Uterus (tissue), 4 donors: ENCODE measurements around the gene C14orf119. TPM values are rescaled to one million over a fixed set of nuclear protein-coding genes. Genes with fewer than 3 reads are reported as not detected.
A peak's percentile ranks its signal among the peaks of the same experiment; 100 is the strongest.

Experiments
- DNase-seq, 2 donors: peaks; one replicate each; pipeline ENCODE4 v3.0.0-alpha.2; 2019 to 2020
- H3K27ac ChIP-seq, 2 donors: fragments of 200-600 bp; sonication (generic); 1 replicate in 1 of 2; 2 replicates in 1 of 2; pipeline ENCODE4 v1.5.1; 2016 to 2018
- H3K27me3 ChIP-seq, 2 donors: fragments of 200-600 bp; sonication (generic); one replicate each; pipeline ENCODE4 v1.5.1; 2018 to 2019; ENCODE audit warnings: control low read depth in 1 of 2
- H3K36me3 ChIP-seq, 2 donors: fragments of 200-600 bp; sonication (generic); one replicate each; pipeline ENCODE4 v1.5.1; 2019; ENCODE audit warnings: control low read depth in 1 of 2
- H3K4me1 ChIP-seq, 2 donors: fragments of 200-600 bp; sonication (generic); one replicate each; pipeline ENCODE4 v1.5.1; 2018 to 2019; ENCODE audit warnings: control low read depth in 1 of 2
- H3K4me3 ChIP-seq, 2 donors: fragments of 200-600 bp; sonication (generic); 1 replicate in 1 of 2; 2 replicates in 1 of 2; pipeline ENCODE4 v1.5.1; 2018 to 2019; ENCODE audit warnings: mild to moderate bottlenecking in 1 of 2
- H3K9me3 ChIP-seq, 2 donors: fragments of 200-600 bp; sonication (generic); one replicate each; pipeline ENCODE4 v1.5.1; 2019; ENCODE audit warnings: control low read depth in 1 of 2
- POLR2A ChIP-seq, 2 donors: fragments of 450-650 bp; IDR thresholded peaks; one replicate each; pipeline ENCODE4 v1.6.1; 2016; ENCODE audit warnings: antibody characterized with exemption in 2 of 2, mild to moderate bottlenecking in 1 of 2, moderate library complexity in 1 of 2
- intact Hi-C: fragments of 100-400 bp; cut with DNase I; formaldehyde crosslinking; loops from one replicate; pipeline ENCODE4 v1.15.1; 2023; ENCODE audit warnings: low total_unique reads
- total RNA-seq, 4 donors: library from RNA; depleted of rRNA in 3 of 4; stranded (reverse); fragments of >200 nt in 3 of 4; gene quantifications; one replicate each; pipeline versions ENCODE4 v1.1.0 to v1.2.4, GENCODE V29; 2014 to 2023
- TF ChIP-seq, protein P1 (sequence below), 4 experiments: fragments of 200-600 bp in 2 of 4; fragments of 450-650 bp in 2 of 4; sonication (generic) in 2 of 4; IDR thresholded peaks; one replicate each; pipeline ENCODE4 v1.5.1; 2016 to 2019; ENCODE audit warnings: antibody characterized with exemption in 4 of 4, mild to moderate bottlenecking in 2 of 4, moderate library complexity in 1 of 4
- donor health status: DM: yes; HTN: yes; CAD: no.

C14orf119 gene
- total RNA-seq, 4 donors from 2014 or later, result 12.3 to 41.6 (median 26.7) TPM

DNA sequence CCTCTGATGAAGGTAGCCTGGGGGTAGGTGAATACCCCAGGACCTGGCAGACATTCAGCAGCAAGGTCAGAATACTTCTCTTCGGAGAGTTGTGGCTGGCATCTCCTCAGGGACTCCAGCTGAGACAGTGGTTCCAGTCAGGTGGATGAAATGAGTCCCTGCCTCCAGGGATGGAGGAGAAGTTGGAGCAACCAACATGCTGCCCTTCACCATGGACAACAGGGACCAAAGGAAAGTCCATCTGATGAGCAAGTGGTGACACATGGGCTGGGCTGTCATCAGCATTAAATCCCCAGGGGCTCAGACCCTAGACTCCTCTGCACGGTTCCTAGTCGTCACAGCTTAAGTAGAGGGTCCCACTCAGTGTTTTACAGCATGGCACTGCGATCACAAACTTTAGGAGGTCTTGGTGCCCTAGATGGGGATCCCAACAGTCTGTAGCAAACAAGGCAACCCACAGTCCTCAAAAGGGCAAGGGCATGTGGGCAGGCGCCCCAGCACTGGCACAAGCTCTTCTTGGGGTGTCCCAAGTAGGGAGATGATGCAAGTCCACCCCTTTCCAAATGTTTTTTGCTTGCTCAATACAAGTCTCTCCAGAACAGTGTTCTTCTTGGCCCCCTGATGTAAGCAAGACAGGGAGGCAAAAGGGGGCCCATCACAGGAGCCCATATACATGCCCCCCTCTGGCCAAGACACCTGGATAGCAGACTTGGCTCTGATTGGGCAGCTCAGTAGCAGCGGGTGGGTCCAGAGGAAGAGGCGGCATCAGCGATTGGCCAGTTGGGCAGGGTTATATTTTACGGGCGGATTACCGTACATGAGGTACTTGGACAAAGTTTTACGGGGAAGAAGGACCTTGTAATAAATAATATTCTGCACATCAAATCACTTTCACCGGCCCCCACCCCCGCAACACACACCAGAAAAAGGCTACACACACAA is 27.2 kb upstream of the C14orf119 start:
- no peak for TF ChIP-seq POLR2A (IDR thresholded peaks at IDR 0.05)
- TF ChIP-seq, protein P1, sequence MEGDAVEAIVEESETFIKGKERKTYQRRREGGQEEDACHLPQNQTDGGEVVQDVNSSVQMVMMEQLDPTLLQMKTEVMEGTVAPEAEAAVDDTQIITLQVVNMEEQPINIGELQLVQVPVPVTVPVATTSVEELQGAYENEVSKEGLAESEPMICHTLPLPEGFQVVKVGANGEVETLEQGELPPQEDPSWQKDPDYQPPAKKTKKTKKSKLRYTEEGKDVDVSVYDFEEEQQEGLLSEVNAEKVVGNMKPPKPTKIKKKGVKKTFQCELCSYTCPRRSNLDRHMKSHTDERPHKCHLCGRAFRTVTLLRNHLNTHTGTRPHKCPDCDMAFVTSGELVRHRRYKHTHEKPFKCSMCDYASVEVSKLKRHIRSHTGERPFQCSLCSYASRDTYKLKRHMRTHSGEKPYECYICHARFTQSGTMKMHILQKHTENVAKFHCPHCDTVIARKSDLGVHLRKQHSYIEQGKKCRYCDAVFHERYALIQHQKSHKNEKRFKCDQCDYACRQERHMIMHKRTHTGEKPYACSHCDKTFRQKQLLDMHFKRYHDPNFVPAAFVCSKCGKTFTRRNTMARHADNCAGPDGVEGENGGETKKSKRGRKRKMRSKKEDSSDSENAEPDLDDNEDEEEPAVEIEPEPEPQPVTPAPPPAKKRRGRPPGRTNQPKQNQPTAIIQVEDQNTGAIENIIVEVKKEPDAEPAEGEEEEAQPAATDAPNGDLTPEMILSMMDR (IDR thresholded peaks at IDR 0.05), result no peak
- no peaks in the 10 kb centered on the region for H3K27me3 ChIP-seq
- H3K27ac ChIP-seq, result peak overlapping the region in 1 of 2 donors; percentile 49
- H3K4me3 ChIP-seq, result no peak overlapping the region
- no peak for DNase-seq
- peaks cover 6 to 11% of the 10 kb centered on the region in 2 donors for H3K4me1 ChIP-seq
- no peaks in the 10 kb centered on the region for H3K36me3 ChIP-seq
- intact Hi-C loops, result no loop called here
- H3K9me3 ChIP-seq, result no peaks in the 10 kb centered on the region

GRCh38 chr14:23068789-23069412 is 26.4 kb upstream of the C14orf119 start:
- Histone ChIP-seq H3K27me3 (no peaks in the 10 kb centered on the region), H3K9me3 (no peaks in the 10 kb centered on the region), H3K4me3 (no peak overlapping the region), H3K36me3 (no peaks in the 10 kb centered on the region), H3K27ac (peak overlapping the region; percentile 8 to 89), H3K4me1 (peaks cover 6 to 11% of the 10 kb centered on the region in 2 donors)
- no peak for TF ChIP-seq POLR2A (IDR thresholded peaks at IDR 0.05)
- TF ChIP-seq, protein P1 (IDR thresholded peaks at IDR 0.05), result peak; percentile 97 to 99 (median 98)
- intact Hi-C loops, result no loop called here
- peak; percentile 83 to 86 for DNase-seq

- TF ChIP-seq, protein P1 (IDR thresholded peaks at IDR 0.05), result no peak
- no peak for TF ChIP-seq POLR2A (IDR thresholded peaks at IDR 0.05)
- Histone ChIP-seq H3K4me3 (no peak overlapping the region), H3K27ac (peak overlapping the region; percentile 8 to 89), H3K9me3 (no peaks in the 10 kb centered on the region), H3K27me3 (no peaks in the 10 kb centered on the region), H3K36me3 (no peaks in the 10 kb centered on the region), H3K4me1 (peaks cover 6 to 11% of the 10 kb centered on the region in 2 donors)
- DNase-seq, result no peak
- intact Hi-C loops, result no loop called here
These were observed 25.9 kb upstream of the C14orf119 start for GRCh38 chr14:23069413-23069806.

- peaks cover 6 to 11% of the 10 kb centered on the region in 2 donors for H3K4me1 ChIP-seq
- no peaks in the 10 kb centered on the region for H3K36me3 ChIP-seq
These were observed 24.8 kb upstream of the C14orf119 start for GRCh38 chr14:23070262-23071129.

More at GRCh38 chr14:23070262-23071129, 24.8 kb upstream of the C14orf119 start:
- no peak for DNase-seq
- peak overlapping the region; percentile 87 to 89 for H3K27ac ChIP-seq
- no peaks in the 10 kb centered on the region for H3K9me3 ChIP-seq
- no peaks in the 10 kb centered on the region for H3K27me3 ChIP-seq
- intact Hi-C loops, result no loop called here
- no peak for TF ChIP-seq POLR2A (IDR thresholded peaks at IDR 0.05)
- TF ChIP-seq, protein P1 (IDR thresholded peaks at IDR 0.05), result no peak
- peak overlapping the region; percentile 53 to 60 for H3K4me3 ChIP-seq
